Neural progenitor cell (in vitro differentiated cells): ENCODE data around the gene MCTP2. TPM values are rescaled to one million over a fixed set of nuclear protein-coding genes. Genes with fewer than 3 reads are reported as not detected.

Experiments
- DNase-seq: peaks from one replicate; pipeline ENCODE4 v3.0.0-alpha.2; 2016; ENCODE audit warnings: low spot score
- H2AFZ ChIP-seq: fragments of 200-600 bp; sonication (generic); replicated peaks from 2 replicates; pipeline ENCODE4 v1.6.1; 2016; ENCODE audit warnings: antibody characterized with exemption
- H3F3A ChIP-seq: fragments of 200-600 bp; sonication (generic); 2 replicates; pipeline ENCODE4 v1.6.1; 2016; ENCODE audit warnings: antibody characterized with exemption, low read depth
- H3K27ac ChIP-seq: fragments of 200-600 bp; sonication (generic); 2 replicates; pipeline ENCODE4 v1.5.1; 2016; ENCODE audit warnings: mild to moderate bottlenecking
- H3K27me3 ChIP-seq: fragments of 200-600 bp; sonication (generic); 2 replicates; pipeline ENCODE4 v1.6.1; 2016; ENCODE audit warnings: mild to moderate bottlenecking, moderate library complexity
- H3K36me3 ChIP-seq: fragments of 200-600 bp; sonication (generic); 2 replicates; pipeline ENCODE4 v1.5.1; 2016
- H3K4me1 ChIP-seq: fragments of 200-600 bp; sonication (generic); 2 replicates; pipeline ENCODE4 v1.6.1; 2016; ENCODE audit warnings: mixed run types
- H3K4me2 ChIP-seq: fragments of 200-600 bp; sonication (generic); 2 replicates; pipeline ENCODE4 v1.6.1; 2016
- H3K4me3 ChIP-seq: fragments of 200-600 bp; sonication (generic); 2 replicates; pipeline ENCODE4 v1.5.1; 2016
- H3K79me2 ChIP-seq: fragments of 200-600 bp; sonication (generic); 2 replicates; pipeline ENCODE4 v1.6.1; 2016; ENCODE audit warnings: low read depth
- H3K9ac ChIP-seq: fragments of 200-600 bp; sonication (generic); 2 replicates; pipeline ENCODE4 v1.6.1; 2016
- H3K9me3 ChIP-seq: fragments of 200-600 bp; sonication (generic); 2 replicates; pipeline ENCODE4 v1.5.1; 2016; ENCODE audit warnings: low read depth
- H4K20me1 ChIP-seq: fragments of 200-600 bp; sonication (generic); 2 replicates; pipeline ENCODE4 v1.6.1; 2016; ENCODE audit warnings: low read depth
- H3K27ac Mint-ChIP-seq: 3 replicates; pipeline ENCODE4 v1.8.0; 2021; ENCODE audit warnings: mixed read lengths
- H3K27me3 Mint-ChIP-seq: 2 replicates; pipeline ENCODE4 v1.8.0; 2022; ENCODE audit warnings: low read depth, mild to moderate bottlenecking, inconsistent platforms, moderate library complexity, mixed read lengths; ENCODE audit not compliant: insufficient read depth
- H3K36me3 Mint-ChIP-seq: 3 replicates; pipeline ENCODE4 v1.8.0; 2021; ENCODE audit warnings: mixed read lengths
- H3K4me1 Mint-ChIP-seq: 3 replicates; pipeline ENCODE4 v1.8.0; 2021; ENCODE audit warnings: mixed read lengths
- H3K4me3 Mint-ChIP-seq: 3 replicates; pipeline ENCODE4 v1.8.0; 2021; ENCODE audit warnings: mild to moderate bottlenecking, moderate library complexity, mixed read lengths
- H3K9me3 Mint-ChIP-seq: 3 replicates; pipeline ENCODE4 v1.8.0; 2020; ENCODE audit warnings: mixed read lengths
- EZH2 ChIP-seq: fragments of 200-600 bp; sonication (generic); IDR thresholded peaks from 2 replicates; pipeline ENCODE4 v1.6.1; 2017; ENCODE audit warnings: antibody characterized with exemption, mild to moderate bottlenecking, moderate library complexity
- EZH2phosphoT487 ChIP-seq: fragments of 200-600 bp; sonication (generic); IDR thresholded peaks from 2 replicates; pipeline ENCODE4 v1.6.1; 2017; ENCODE audit warnings: antibody characterized with exemption
- total RNA-seq: library from RNA; depleted of rRNA; stranded (reverse); fragments of >200 nt; gene quantifications from 2 replicates; pipeline ENCODE4 v1.2.3, GENCODE V29; 2015; ENCODE audit warnings: low replicate concordance
- TF ChIP-seq, protein P1 (sequence below): fragments of 200-600 bp; sonication (generic); IDR thresholded peaks from 2 replicates; pipeline ENCODE4 v1.5.1; 2017; ENCODE audit warnings: antibody characterized with exemption, mild to moderate bottlenecking

MCTP2 gene
- total RNA-seq, 1 donor from 2014 or later, result 0.17 TPM

GRCh38 chr15:94421706-94422105 lies 190.3 kb downstream of the MCTP2 start:
- no peaks in the 10 kb centered on the region for H3K27me3 Mint-ChIP-seq
- Histone ChIP-seq H2AFZ (no peak overlapping the region), H3K27me3 (no peaks in the 10 kb centered on the region), H3K36me3 (no peaks in the 10 kb centered on the region), H3K9me3 (peaks cover 3% of the 10 kb centered on the region), H3K4me3 (no peak overlapping the region), H4K20me1 (no peaks in the 10 kb centered on the region), H3K27ac (no peak overlapping the region), H3K79me2 (no peaks in the 10 kb centered on the region), H3F3A (no peaks in the 10 kb centered on the region), H3K4me1 (no peaks in the 10 kb centered on the region), H3K4me2 (no peak overlapping the region), H3K9ac (no peak overlapping the region)
- no peak overlapping the region for H3K4me3 Mint-ChIP-seq
- H3K4me1 Mint-ChIP-seq, result no peaks in the 10 kb centered on the region
- no peaks in the 10 kb centered on the region for H3K36me3 Mint-ChIP-seq
- DNase-seq, result peak; percentile 18
- no peak for TF ChIP-seq EZH2
- TF ChIP-seq, protein P1, sequence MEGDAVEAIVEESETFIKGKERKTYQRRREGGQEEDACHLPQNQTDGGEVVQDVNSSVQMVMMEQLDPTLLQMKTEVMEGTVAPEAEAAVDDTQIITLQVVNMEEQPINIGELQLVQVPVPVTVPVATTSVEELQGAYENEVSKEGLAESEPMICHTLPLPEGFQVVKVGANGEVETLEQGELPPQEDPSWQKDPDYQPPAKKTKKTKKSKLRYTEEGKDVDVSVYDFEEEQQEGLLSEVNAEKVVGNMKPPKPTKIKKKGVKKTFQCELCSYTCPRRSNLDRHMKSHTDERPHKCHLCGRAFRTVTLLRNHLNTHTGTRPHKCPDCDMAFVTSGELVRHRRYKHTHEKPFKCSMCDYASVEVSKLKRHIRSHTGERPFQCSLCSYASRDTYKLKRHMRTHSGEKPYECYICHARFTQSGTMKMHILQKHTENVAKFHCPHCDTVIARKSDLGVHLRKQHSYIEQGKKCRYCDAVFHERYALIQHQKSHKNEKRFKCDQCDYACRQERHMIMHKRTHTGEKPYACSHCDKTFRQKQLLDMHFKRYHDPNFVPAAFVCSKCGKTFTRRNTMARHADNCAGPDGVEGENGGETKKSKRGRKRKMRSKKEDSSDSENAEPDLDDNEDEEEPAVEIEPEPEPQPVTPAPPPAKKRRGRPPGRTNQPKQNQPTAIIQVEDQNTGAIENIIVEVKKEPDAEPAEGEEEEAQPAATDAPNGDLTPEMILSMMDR, result no peak
- TF ChIP-seq EZH2phosphoT487, result no peak
- peaks cover 3% of the 10 kb centered on the region for H3K9me3 Mint-ChIP-seq
- no peak overlapping the region for H3K27ac Mint-ChIP-seq

DNA sequence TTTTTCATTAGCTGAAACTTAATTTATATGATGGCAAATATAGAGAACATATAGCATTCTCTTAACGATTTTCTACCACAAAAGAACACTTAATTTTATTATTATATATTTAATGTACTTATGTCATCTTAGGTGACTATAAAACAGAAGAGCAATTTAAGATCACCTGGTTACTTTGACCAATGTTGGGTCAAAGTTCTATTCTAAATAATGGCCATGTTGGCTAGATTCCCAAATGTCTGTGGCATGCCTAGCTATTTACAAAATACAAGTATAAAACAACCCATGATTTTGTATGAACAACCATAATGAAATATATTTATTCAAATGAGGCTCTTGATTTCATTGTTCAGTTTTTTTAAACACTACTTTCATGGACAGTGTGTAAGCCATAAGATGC lies 200.9 kb downstream of the MCTP2 start:
- Histone ChIP-seq H3K36me3 (no peaks in the 10 kb centered on the region), H3K4me3 (no peak overlapping the region), H3K27me3 (no peaks in the 10 kb centered on the region), H2AFZ (no peak overlapping the region), H3K4me2 (no peak overlapping the region), H4K20me1 (no peaks in the 10 kb centered on the region), H3K4me1 (no peaks in the 10 kb centered on the region), H3K9ac (no peak overlapping the region), H3K79me2 (no peaks in the 10 kb centered on the region), H3F3A (no peaks in the 10 kb centered on the region), H3K9me3 (no peaks in the 10 kb centered on the region), H3K27ac (no peak overlapping the region)
- no peak overlapping the region for H3K4me3 Mint-ChIP-seq
- no peaks in the 10 kb centered on the region for H3K36me3 Mint-ChIP-seq
- no peaks in the 10 kb centered on the region for H3K9me3 Mint-ChIP-seq
- H3K27ac Mint-ChIP-seq, result no peak overlapping the region
- H3K4me1 Mint-ChIP-seq, result no peaks in the 10 kb centered on the region
- TF ChIP-seq EZH2 (no peak), EZH2phosphoT487 (no peak)
- TF ChIP-seq, protein P1, result no peak
- no peak for DNase-seq
- H3K27me3 Mint-ChIP-seq, result no peaks in the 10 kb centered on the region

- H3K9ac ChIP-seq, result no peak overlapping the region
- H3K79me2 ChIP-seq, result no peaks in the 10 kb centered on the region
- no peak overlapping the region for H3K4me2 ChIP-seq
- no peaks in the 10 kb centered on the region for H3K27me3 ChIP-seq
- H3K27ac ChIP-seq, result no peak overlapping the region
- no peaks in the 10 kb centered on the region for H3K9me3 ChIP-seq
- H3K36me3 ChIP-seq, result no peaks in the 10 kb centered on the region
- H3F3A ChIP-seq, result no peaks in the 10 kb centered on the region
- Mint-ChIP-seq H3K36me3 (no peaks in the 10 kb centered on the region), H3K4me3 (no peak overlapping the region), H3K27me3 (no peaks in the 10 kb centered on the region), H3K4me1 (peaks cover 3% of the 10 kb centered on the region), H3K9me3 (no peaks in the 10 kb centered on the region), H3K27ac (no peak overlapping the region)
- H3K4me1 ChIP-seq, result peaks cover 6% of the 10 kb centered on the region
- no peak overlapping the region for H3K4me3 ChIP-seq
- DNase-seq, result no peak
- TF ChIP-seq EZH2phosphoT487 (no peak), EZH2 (no peak)
- TF ChIP-seq, protein P1, result no peak
- H2AFZ ChIP-seq, result no peak overlapping the region
- no peaks in the 10 kb centered on the region for H4K20me1 ChIP-seq
These were observed 207.8 kb downstream of the MCTP2 start for GRCh38 chr15:94439158-94439557.
